Osteocyte (in vitro differentiated cells): ENCODE data around the gene LY6G5B. TPM values are rescaled to one million over a fixed set of nuclear protein-coding genes. Genes with fewer than 3 reads are reported as not detected.

Experiments
- DNase-seq: peaks from one replicate; pipeline ENCODE4 v3.0.0; 2021; ENCODE audit warnings: mixed read lengths; ENCODE audit not compliant: unreplicated experiment; ENCODE audit errors: extremely low spot score
- H3K27ac Mint-ChIP-seq: one replicate; pipeline ENCODE4 v1.8.0; 2021; ENCODE audit warnings: mild to moderate bottlenecking, mixed read lengths; ENCODE audit not compliant: unreplicated experiment
- H3K27me3 Mint-ChIP-seq: one replicate; pipeline ENCODE4 v1.8.0; 2021; ENCODE audit warnings: mixed read lengths; ENCODE audit not compliant: unreplicated experiment
- H3K36me3 Mint-ChIP-seq: one replicate; pipeline ENCODE4 v1.8.0; 2021; ENCODE audit warnings: mixed read lengths; ENCODE audit not compliant: unreplicated experiment
- H3K4me1 Mint-ChIP-seq: one replicate; pipeline ENCODE4 v1.8.0; 2021; ENCODE audit warnings: mixed read lengths; ENCODE audit not compliant: unreplicated experiment
- H3K4me3 Mint-ChIP-seq: one replicate; pipeline ENCODE4 v1.8.0; 2021; ENCODE audit warnings: mild to moderate bottlenecking, moderate library complexity, mixed read lengths; ENCODE audit not compliant: unreplicated experiment
- H3K9me3 Mint-ChIP-seq: one replicate; pipeline ENCODE4 v1.8.0; 2021; ENCODE audit warnings: mixed read lengths; ENCODE audit not compliant: unreplicated experiment
- CTCF ChIP-seq: fragments of 200-600 bp; sonication (generic); IDR thresholded peaks from 2 replicates; pipeline ENCODE4 v1.5.0; 2021; ENCODE audit warnings: antibody characterized with exemption, mild to moderate bottlenecking, moderate library complexity
- total RNA-seq: library from RNA; stranded (reverse); gene quantifications from 2 replicates; pipeline ENCODE4 v1.2.1, GENCODE V29; 2021

LY6G5B gene
- total RNA-seq, 1 donor from 2014 or later = 17.6 TPM

GRCh38 chr6:31690231-31691077, 20.7 kb downstream of the LY6G5B start:
- no peaks in the 10 kb centered on the region for H3K27me3 Mint-ChIP-seq
- H3K9me3 Mint-ChIP-seq = no peaks in the 10 kb centered on the region
- no peak for TF ChIP-seq CTCF
- no peak overlapping the region for H3K27ac Mint-ChIP-seq
- DNase-seq = no peak
- peaks cover 34% of the 10 kb centered on the region for H3K36me3 Mint-ChIP-seq
- H3K4me3 Mint-ChIP-seq = no peak overlapping the region
- no peaks in the 10 kb centered on the region for H3K4me1 Mint-ChIP-seq

- Mint-ChIP-seq H3K4me3 (no peak overlapping the region), H3K27ac (no peak overlapping the region), H3K36me3 (peaks cover 30% of the 10 kb centered on the region), H3K9me3 (no peaks in the 10 kb centered on the region), H3K27me3 (no peaks in the 10 kb centered on the region), H3K4me1 (no peaks in the 10 kb centered on the region)
- TF ChIP-seq CTCF = no peak
- DNase-seq = no peak
Observed at GRCh38 chr6:31691078-31691463, 21.3 kb downstream of the LY6G5B start.

GRCh38 chr6:31691564-31692108, 21.9 kb downstream of the LY6G5B start:
- TF ChIP-seq CTCF = no peak
- Mint-ChIP-seq H3K4me3 (no peak overlapping the region), H3K27ac (no peak overlapping the region), H3K4me1 (no peaks in the 10 kb centered on the region), H3K9me3 (no peaks in the 10 kb centered on the region), H3K27me3 (no peaks in the 10 kb centered on the region), H3K36me3 (peaks cover 29% of the 10 kb centered on the region)
- no peak for DNase-seq

GRCh38 chr6:31692353-31692752, 22.6 kb downstream of the LY6G5B start:
- Mint-ChIP-seq H3K9me3 (no peaks in the 10 kb centered on the region), H3K4me1 (no peaks in the 10 kb centered on the region), H3K4me3 (no peak overlapping the region), H3K27ac (no peak overlapping the region), H3K36me3 (peaks cover 30% of the 10 kb centered on the region), H3K27me3 (no peaks in the 10 kb centered on the region)
- no peak for TF ChIP-seq CTCF
- no peak for DNase-seq

- Mint-ChIP-seq H3K36me3 (peaks cover 28% of the 10 kb centered on the region), H3K4me3 (no peak overlapping the region), H3K27ac (no peak overlapping the region), H3K27me3 (no peaks in the 10 kb centered on the region), H3K9me3 (no peaks in the 10 kb centered on the region), H3K4me1 (no peaks in the 10 kb centered on the region)
- no peak for TF ChIP-seq CTCF
- DNase-seq = no peak
Observed at GRCh38 chr6:31692886-31693285, 23.1 kb downstream of the LY6G5B start.
